ENCODE measurements around the gene TYW1B.
"Not testable (repeated sequence)": the region's sequence is repeated elsewhere in the genome, so short reads cannot be mapped to it uniquely, and the experiment has no call there.

The TYW1B gene

DNA sequence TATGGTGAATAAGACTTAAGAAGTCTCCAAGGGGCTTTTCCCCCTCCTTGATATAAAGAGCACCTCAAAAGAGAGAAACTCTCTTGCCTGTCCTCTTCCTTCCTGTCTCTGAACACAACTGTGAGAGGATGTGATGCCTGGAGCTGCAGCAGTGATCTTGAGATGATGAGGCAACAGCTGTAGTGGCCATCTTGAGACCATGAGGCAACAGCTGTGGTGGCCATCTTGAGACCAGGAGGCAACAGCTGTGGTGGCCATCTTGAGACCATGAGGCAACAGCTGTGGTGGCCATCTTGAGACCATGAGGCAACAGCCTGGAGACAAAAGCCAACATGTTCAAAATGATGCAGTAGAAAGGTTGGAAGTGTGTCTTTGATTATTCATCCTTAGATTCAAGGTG is 277.5 kb downstream of the TYW1B start:
- DNase-seq: not testable (repeated sequence)

DNA sequence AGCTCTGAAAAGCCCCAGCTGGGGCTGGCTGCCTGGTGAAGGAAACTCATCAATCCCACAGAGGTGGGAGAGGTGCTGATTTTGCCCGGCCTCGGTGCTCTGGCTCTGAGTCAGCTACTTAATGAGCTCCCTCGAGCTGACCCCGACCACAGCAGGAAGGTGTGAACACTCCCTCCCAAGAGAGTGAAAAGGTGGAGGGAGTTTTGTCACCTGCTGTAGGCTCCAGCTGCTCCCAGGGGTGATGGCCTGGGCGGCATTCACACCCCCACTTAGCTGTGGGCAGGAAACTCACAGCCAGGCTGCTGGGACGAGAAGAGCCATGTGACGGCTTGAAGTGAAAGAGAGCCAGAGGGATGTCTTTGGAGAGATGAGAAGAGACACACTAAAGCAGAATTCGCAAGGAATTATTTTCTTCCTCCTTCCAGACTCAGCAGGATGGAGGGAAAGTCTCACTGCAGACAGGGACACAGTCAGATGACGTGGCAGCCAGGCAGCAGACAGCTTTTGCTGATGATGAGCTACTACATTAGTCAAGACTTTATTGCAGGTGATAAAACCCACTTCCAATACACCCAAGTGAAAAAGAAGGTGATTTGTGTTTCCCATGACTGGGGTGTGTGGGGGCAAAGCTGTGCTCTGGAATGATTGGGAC is 281.3 kb downstream of the TYW1B start:
- not testable (repeated sequence) for DNase-seq

DNA sequence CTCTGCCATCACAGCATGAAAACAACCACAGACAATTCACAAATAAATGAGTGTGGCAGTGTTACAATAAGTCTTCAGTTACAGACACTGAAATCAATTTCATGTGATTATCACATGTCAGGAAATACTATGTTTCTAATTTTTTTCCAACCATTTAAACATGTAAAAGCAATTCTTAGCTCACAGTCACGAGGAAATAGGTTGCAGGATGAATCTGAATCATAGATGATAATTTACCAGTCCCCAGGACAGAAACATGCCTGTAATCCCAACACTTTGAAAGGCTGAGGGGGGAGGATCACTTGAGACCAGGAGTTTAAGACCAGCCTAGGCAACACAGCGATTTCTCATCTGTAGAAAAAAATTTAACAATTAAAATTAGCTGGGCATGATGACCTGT is 283.5 kb downstream of the TYW1B start:
- DNase-seq: not testable (repeated sequence)

DNA sequence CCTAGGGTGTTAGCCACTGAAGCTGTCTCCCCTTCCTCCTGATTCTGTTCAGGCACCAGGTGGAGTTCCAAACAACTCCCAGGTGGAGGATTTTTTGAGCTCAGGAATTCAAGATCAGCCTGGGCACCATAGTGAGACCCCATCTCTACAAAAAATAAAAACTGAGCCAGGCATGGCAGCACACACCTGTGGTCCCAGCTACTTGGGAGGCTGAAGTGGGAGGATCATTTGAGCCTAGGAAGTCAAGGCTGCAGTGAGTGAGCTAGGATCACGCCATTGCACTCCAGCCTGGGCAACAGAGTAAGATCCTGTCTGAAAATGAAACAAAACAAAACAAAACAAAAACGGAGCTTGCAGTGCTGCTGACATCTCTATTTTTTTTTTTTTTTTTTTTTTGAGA is 287.1 kb downstream of the TYW1B start:
- no peak for DNase-seq

DNA sequence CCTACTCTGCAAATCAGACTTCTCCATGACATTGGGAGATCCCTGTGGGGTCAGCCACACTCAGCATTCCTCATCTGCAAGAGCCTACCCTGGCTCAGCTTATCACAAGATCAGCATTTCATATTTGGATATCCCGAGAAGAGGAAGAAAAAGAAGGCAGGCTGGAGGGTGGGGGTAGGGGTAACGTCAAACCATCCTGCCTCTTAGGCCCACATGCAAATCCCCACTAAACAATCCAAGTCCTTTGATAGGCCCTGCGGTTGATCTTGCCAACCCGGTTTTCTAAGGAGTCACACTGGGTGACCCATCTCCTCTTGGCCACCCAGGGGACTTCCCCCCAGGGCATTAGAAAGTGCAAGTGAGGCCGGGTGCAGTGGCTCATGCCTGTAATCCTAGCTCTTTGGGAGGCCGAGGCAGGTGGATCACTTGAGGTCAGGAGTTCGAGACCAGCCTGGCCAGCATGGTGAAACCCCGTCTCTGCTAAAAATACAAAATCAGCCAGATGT is 287.8 kb downstream of the TYW1B start:
- no peak for DNase-seq

DNA sequence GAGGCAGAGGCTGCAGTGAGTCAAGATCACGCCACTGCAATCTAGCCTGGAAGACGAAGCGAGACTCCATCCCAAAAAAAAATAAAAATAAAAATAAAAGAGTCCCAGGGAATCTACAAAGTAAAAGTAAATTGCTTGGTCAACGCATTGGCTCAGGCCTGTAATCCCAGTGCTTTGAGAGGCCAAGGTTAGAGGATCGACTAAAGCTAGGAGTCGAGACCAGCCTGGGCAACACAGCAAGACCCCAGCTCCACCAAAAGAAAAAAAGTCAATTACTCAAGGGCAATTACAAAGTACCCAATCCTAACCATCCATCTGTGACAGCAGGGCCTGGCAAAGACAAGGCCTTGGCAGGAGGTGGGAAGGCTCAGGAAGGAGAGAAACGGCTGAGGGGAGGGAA is 288.3 kb downstream of the TYW1B start:
- no peak for DNase-seq

DNA sequence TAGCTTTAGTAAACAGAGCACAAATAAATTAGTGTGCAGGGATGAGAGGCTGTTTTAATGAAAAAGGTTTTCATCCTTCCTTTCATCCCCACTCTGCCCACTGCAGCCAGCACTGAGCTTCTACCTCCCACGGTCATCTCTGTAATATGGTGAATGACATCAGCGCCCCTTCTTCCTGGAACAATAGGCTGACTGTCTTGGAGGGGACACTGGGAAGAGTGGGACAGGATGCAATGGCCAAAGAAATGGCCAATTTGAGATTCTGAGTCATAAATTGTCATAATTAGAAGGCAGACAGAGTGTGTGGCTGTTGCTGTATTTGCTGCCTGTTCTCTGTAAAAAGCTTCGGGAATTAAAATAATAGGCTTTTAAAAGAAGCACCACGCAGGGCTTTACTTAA is 289.1 kb downstream of the TYW1B start:
- DNase-seq: no peak

DNA sequence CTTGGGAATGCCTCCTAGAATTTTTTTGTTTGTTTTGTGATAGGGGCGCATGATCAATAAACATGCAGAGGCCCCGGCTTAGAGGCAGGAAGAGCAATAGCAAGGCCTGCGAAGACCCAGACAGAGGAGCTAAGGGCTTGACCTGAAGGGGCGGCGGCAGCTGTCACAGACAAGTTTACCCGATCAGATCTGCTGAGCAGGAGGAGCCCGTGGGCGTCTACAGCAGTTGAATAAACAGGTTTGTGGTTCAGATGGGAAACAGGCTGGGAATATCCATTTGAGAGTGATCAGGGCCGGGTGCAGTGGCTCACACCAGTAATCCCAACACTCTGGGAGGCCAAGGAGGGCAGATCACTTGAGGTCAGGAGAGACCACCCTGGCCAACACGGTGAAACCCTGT is 289.9 kb downstream of the TYW1B start:
- DNase-seq: no peak

DNA sequence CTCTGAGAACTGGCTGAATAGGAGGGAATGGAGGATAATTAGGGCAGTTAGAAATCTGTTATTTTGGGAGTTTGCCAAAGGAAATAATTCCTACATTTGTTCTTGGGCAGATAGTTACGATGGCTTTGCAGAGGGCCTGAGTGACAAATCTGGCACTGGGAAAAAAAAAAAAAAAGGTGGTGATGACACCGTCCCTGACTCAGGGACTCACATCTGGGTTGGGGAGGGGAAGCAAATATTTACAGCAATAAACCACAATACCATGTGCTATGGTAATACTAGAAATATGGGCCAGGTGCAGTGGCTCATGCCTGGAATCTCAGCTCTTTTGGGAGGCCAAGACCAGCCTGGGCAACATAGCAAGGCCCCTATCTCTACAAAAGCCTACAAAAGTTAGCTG is 292.0 kb downstream of the TYW1B start:
- DNase-seq: not testable (repeated sequence)

DNA sequence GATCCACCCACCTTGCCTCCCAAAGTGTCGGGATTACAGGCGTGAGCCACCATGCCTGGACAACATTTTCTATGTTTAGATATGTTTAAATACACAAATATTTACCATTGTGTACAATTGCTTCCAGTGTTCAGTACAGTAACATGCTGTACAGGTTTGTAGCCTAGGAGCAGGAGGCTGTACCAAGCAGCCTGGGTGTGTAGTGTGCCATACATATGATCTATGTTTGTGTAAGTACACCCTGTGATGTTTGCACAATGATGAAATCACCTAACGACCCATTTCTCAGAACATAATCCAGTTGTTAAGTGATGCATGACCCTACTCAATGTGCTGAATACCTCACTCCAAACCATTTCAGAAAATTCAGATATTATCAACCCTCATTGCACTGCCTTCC is 297.0 kb downstream of the TYW1B start:
- not testable (repeated sequence) for DNase-seq
